Subcutaneous abdominal adipose tissue (tissue), 5 donors: ENCODE measurements around the gene PTPRG.
"Not testable (repeated sequence)": the region's sequence is repeated elsewhere in the genome, so short reads cannot be mapped to it uniquely, and the experiment has no call there.

Experiments
- H3K27ac ChIP-seq: one replicate; pipeline ENCODE4 v1.7.0; 2013; ENCODE audit warnings: low read depth, mild to moderate bottlenecking, inconsistent platforms, low read length, moderate library complexity
- H3K27me3 ChIP-seq, 5 donors: one replicate each; pipeline ENCODE4 v1.7.0; 2013; ENCODE audit warnings: low read length in 5 of 5, inconsistent platforms in 1 of 5; ENCODE audit not compliant: control insufficient read depth in 5 of 5, insufficient read depth in 4 of 5
- H3K36me3 ChIP-seq, 5 donors: one replicate each; pipeline ENCODE4 v1.7.0; 2013; ENCODE audit warnings: low read length in 5 of 5; ENCODE audit not compliant: control insufficient read depth in 5 of 5, insufficient read depth in 5 of 5
- H3K4me1 ChIP-seq, 5 donors: one replicate each; pipeline ENCODE4 v1.7.0; 2013; ENCODE audit warnings: low read length in 5 of 5, mild to moderate bottlenecking in 3 of 5, moderate library complexity in 1 of 5; ENCODE audit not compliant: control insufficient read depth in 5 of 5, insufficient read depth in 5 of 5
- H3K4me3 ChIP-seq, 5 donors: one replicate each; pipeline ENCODE4 v1.7.0; 2013; ENCODE audit warnings: low read length in 5 of 5, low read depth in 1 of 5
- H3K9ac ChIP-seq, 5 donors: one replicate each; pipeline ENCODE4 v1.7.0; 2013; ENCODE audit warnings: low read length in 5 of 5, mild to moderate bottlenecking in 4 of 5, moderate library complexity in 3 of 5
- H3K9me3 ChIP-seq, 5 donors: one replicate each; pipeline ENCODE4 v1.7.0; 2013; ENCODE audit warnings: low read length in 5 of 5; ENCODE audit not compliant: control insufficient read depth in 5 of 5
- donor health status: healthy.
- donor health status: healthy.
- donor health status: healthy.
- donor health status: healthy.
- donor health status: healthy.

The PTPRG gene

DNA sequence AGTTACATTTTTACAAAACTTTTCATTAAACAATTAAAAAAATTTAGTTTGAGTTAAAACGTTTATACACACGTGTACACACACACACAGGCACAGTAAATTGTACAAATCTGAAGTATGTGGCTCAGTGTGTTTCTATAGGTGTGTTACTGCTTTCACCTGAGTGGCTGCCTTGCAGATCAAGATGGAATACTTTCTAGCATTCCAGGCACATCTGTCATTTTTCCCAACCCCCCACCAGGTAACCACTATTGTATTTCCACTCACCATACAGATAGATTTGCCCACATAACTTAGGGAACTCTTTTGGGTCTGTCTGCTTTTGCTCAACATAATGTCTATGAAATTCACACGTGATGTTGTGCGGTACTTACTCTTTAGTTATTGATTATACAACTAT, 141.1 kb downstream of the PTPRG start:
- no peaks in the 10 kb centered on the region for H3K36me3 ChIP-seq
- no peak overlapping the region for H3K27ac ChIP-seq
- H3K4me3 ChIP-seq: no peak overlapping the region
- peaks cover 0 to 2% (median 0%) of the 10 kb centered on the region in 5 donors for H3K9me3 ChIP-seq
- no peak overlapping the region for H3K9ac ChIP-seq
- H3K4me1 ChIP-seq: peaks cover 0 to 4% (median 0%) of the 10 kb centered on the region in 5 donors
- no peaks in the 10 kb centered on the region for H3K27me3 ChIP-seq

DNA sequence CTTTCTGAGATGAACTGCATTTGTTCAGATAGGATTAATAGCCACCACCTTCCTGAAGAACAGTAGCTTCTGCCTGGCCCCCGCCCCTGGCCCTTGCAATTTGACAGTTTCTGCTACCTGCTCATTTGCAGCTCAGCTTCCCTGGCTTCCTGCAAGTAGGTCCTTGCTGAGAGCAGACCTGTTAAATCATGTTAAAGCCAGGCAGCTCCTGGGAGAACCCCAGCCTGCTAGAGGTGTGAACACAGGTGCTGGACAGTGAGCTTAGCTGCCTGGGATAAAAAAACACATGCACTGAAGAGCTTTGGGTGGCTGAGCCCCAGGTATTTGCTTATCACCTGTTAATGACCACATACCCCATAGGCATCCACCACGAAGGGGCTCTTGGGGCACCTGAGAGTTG, 143.4 kb downstream of the PTPRG start:
- H3K9ac ChIP-seq: no peak overlapping the region
- no peaks in the 10 kb centered on the region for H3K36me3 ChIP-seq
- peaks cover 0 to 5% (median 0%) of the 10 kb centered on the region in 5 donors for H3K4me1 ChIP-seq
- no peak overlapping the region for H3K4me3 ChIP-seq
- H3K27ac ChIP-seq: no peak overlapping the region
- no peaks in the 10 kb centered on the region for H3K27me3 ChIP-seq
- peaks cover 0 to 2% (median 0%) of the 10 kb centered on the region in 5 donors for H3K9me3 ChIP-seq

DNA sequence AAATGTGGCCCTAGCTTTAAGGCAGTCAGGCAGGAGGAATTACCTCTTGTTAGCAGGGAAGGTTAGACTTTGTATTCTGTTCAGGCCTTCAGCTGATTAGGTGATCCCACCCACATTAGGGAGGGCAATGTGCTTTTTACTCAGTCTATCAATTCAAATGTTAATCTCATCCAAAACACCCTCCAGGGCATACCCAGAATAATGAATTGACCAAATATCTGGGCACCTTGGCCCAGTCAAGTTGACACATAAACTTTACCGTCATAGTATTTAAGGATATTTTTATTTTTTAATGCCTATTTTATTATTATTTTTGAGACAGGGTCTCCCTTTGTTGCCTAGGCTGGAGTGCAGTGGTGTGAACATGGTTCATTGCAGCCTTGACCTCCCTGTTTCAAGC, 146.1 kb downstream of the PTPRG start:
- no peaks in the 10 kb centered on the region for H3K36me3 ChIP-seq
- H3K27ac ChIP-seq: no peak overlapping the region
- H3K9ac ChIP-seq: no peak overlapping the region
- peaks cover 0 to 2% (median 0%) of the 10 kb centered on the region in 5 donors for H3K9me3 ChIP-seq
- peaks cover 0 to 5% (median 0%) of the 10 kb centered on the region in 5 donors for H3K4me1 ChIP-seq
- no peak overlapping the region for H3K4me3 ChIP-seq
- no peaks in the 10 kb centered on the region for H3K27me3 ChIP-seq

DNA sequence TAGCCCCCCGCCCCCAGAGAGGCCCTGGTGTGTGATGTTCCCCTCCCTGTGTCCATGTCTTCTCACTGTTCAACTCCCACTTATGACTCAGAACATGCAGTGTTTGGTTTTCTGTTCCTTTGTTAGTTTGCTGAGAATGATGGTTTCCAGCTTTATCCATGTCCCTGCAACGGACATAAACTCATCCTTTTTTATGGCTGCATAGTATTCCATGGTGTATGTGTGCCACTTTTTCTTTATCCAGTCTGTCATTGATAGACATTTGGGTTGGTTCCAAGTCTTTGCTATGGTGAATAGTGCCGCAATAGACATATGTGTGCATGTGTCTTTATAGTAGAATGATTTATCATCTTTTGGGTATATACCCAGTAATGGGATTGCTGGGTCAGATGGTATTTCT, 149.5 kb downstream of the PTPRG start:
- not testable (repeated sequence) for H3K27ac ChIP-seq, H3K4me1 ChIP-seq, H3K27me3 ChIP-seq, H3K9ac ChIP-seq, H3K4me3 ChIP-seq, H3K36me3 ChIP-seq, H3K9me3 ChIP-seq

DNA sequence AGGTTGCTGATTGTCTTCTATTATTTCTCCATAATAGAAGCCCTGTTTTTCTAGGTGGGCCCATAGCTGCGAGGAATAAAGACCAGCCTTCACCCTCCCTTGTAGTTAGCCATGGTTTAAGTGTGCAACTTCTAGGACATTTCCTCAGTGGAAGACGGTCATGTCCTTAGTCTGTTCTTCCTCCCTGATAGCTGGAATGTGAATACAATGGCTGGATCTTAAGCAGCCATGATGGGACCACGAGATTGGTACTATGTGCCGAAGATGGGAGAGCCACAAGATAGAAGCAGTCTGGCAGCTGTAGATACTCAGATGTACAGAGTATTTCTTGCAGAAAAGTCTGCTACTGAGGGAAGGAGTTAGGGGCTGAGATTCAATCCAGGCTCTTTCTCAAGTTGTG, 152.9 kb downstream of the PTPRG start:
- no peaks in the 10 kb centered on the region for H3K27me3 ChIP-seq
- no peak overlapping the region for H3K9ac ChIP-seq
- peaks cover 0 to 15% (median 4%) of the 10 kb centered on the region in 5 donors for H3K4me1 ChIP-seq
- H3K9me3 ChIP-seq: peaks cover 0 to 2% (median 0%) of the 10 kb centered on the region in 5 donors
- H3K27ac ChIP-seq: no peak overlapping the region
- H3K4me3 ChIP-seq: no peak overlapping the region
- H3K36me3 ChIP-seq: no peaks in the 10 kb centered on the region

DNA sequence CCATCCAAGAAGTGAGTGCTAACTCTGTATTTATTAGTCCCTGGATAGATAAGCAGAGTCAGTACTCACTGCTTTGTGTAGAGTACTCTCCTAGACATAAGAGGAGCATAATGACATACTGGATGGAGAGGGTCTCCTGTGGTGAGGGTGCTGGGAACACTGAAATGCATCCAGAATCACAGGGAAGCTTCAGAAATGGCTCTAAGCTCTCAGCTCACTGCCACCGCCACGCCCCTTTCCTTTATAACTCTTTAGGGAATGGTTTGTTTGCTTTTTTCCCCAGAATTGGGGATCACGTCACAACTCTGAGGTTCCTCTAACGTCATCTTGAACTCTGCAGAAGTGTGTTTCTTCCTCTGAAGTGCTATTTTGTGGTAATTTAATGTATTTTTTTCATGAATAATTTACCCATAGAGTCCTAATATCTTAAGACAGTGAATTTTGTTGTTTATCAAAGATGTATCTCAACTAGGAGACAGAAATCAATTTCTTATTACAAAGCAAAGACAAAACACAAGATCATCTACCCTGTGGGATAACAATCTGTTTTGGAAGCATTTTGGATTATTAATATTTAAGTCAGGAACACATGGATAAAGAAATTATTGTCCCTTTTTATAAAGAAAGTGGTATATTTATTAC, 154.6 kb downstream of the PTPRG start:
- Histone ChIP-seq H3K9ac (no peak overlapping the region), H3K4me1 (peaks cover 0 to 13% (median 9%) of the 10 kb centered on the region in 5 donors), H3K9me3 (peaks cover 0 to 2% (median 0%) of the 10 kb centered on the region in 5 donors)

DNA sequence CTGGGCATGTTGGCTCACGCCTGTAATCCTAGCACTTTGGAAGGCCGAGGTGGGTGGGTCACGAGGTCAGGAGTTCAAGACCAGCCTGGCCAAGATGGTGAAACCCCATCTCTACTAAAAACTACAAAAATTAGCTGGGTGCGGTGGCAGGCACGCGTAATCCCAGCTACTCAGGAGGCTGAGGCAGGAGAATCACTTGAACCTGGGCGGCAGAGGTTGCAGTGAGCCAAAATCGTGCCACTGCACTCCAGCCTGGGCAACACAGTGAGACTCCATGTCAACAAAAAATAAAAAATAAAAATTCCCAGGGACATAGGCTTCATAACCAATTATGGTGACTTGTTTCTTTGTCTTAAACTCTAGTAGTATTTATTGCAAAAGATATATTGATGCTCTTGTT, 155.3 kb downstream of the PTPRG start:
- not testable (repeated sequence) for H3K36me3 ChIP-seq, H3K9ac ChIP-seq, H3K9me3 ChIP-seq, H3K4me3 ChIP-seq, H3K27ac ChIP-seq, H3K27me3 ChIP-seq
- H3K4me1 ChIP-seq: peaks cover 0 to 13% (median 9%) of the 10 kb centered on the region in 5 donors

More for the DNA sequence above, 154.6 kb downstream of the PTPRG start:
- Histone ChIP-seq H3K36me3 (no peaks in the 10 kb centered on the region), H3K4me3 (no peak overlapping the region), H3K27ac (no peak overlapping the region), H3K27me3 (no peaks in the 10 kb centered on the region)

DNA sequence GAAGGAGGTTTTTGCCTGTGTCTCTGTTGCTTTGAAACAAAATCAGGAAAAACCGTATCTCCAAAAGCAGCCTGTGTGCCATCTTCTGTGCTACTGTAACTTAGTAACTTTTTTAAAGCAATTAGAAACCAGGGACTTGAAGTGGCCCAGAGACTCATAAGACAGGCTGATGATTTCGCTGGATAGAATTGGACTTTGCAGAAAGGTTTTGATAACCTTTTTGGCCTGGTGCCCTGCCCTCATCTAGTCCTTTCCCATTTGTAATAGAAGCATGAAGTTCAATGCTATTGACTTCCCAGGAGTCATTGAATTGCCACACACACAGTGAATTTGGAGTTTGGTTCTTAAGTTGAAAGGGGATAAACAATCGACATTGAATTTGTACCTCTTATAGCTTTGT, 157.2 kb downstream of the PTPRG start:
- no peaks in the 10 kb centered on the region for H3K27me3 ChIP-seq
- H3K4me3 ChIP-seq: no peak overlapping the region
- no peak overlapping the region for H3K27ac ChIP-seq
- no peak overlapping the region for H3K9ac ChIP-seq
- peaks cover 0 to 13% (median 9%) of the 10 kb centered on the region in 5 donors for H3K4me1 ChIP-seq
- peaks cover 0 to 2% (median 0%) of the 10 kb centered on the region in 5 donors for H3K9me3 ChIP-seq
- H3K36me3 ChIP-seq: no peaks in the 10 kb centered on the region

DNA sequence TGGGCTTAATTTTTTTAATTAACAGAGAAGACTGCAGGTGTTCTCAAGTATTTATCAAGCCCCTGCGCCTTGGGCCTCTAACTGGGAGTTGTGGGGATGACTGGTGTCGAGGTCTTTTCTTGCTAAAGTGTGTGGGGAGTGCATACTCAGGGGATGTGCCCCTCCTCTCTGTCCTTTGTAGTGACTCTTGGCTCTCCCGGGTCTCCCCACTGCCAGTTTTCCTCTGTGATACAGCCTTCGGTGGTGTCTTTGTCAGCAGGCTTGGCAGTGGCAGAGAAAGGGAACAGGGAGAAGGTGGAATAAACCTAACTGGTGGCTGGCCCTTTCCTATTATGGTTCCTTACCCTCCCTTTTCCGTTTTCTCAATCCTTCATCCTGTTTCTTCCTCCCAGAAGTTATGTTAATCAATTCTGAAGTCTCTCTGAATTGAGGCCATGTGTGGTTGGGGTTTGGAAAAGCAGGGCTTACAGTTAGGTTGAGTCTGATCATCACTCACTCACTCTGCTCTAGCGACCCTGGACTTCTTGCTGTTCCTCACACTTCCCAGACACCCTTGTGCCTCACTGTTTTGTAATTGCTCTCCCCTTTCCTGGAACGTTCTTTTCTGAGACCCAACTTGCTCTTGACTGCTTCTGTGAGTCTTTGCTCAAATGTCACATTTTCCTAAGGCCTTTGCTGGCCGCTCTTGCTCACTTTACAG, 158.1 kb downstream of the PTPRG start:
- Histone ChIP-seq H3K4me3 (no peak overlapping the region), H3K9me3 (no peaks in the 10 kb centered on the region), H3K27ac (no peak overlapping the region), H3K4me1 (peaks cover 0 to 13% (median 9%) of the 10 kb centered on the region in 5 donors), H3K9ac (no peak overlapping the region), H3K36me3 (no peaks in the 10 kb centered on the region), H3K27me3 (no peaks in the 10 kb centered on the region)

DNA sequence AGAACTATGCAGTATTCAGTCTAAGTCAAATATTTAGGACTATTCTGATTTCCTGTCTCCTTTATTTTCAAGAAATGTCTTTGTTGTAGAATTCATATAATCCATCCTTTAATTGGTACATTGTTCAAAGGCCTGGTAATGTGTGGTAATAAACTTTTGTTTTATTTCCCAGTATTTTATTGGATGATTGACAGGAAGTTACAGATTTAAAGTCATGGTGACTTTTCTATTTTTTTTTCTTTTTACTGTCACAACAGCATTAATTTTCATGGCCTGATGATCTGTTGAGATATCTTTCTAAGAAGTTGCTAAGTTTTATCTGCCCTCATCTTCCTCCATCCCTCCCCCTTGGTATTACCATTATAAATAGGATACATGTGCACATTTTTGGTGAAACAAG, 161.7 kb downstream of the PTPRG start:
- H3K4me3 ChIP-seq: no peak overlapping the region
- H3K9me3 ChIP-seq: no peaks in the 10 kb centered on the region
- peaks cover 0 to 13% (median 9%) of the 10 kb centered on the region in 5 donors for H3K4me1 ChIP-seq
- no peaks in the 10 kb centered on the region for H3K27me3 ChIP-seq
- no peak overlapping the region for H3K9ac ChIP-seq
- no peak overlapping the region for H3K27ac ChIP-seq
- H3K36me3 ChIP-seq: no peaks in the 10 kb centered on the region
